Activated CD8-positive, alpha-beta memory T cell treated with anti-CD3 and anti-CD28 coated beads, Interleukin-2, amount 50 U/mL, for 48 hours (primary cell): ENCODE results near the gene YBEY.
"Not testable (repeated sequence)": the region's sequence is repeated elsewhere in the genome, so short reads cannot be mapped to it uniquely, and the experiment has no call there.

Source experiments
- DNase-seq: peaks from one replicate; pipeline ENCODE4 v3.0.0-alpha.2; 2020

Gene YBEY, protein sequence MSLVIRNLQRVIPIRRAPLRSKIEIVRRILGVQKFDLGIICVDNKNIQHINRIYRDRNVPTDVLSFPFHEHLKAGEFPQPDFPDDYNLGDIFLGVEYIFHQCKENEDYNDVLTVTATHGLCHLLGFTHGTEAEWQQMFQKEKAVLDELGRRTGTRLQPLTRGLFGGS

DNA sequence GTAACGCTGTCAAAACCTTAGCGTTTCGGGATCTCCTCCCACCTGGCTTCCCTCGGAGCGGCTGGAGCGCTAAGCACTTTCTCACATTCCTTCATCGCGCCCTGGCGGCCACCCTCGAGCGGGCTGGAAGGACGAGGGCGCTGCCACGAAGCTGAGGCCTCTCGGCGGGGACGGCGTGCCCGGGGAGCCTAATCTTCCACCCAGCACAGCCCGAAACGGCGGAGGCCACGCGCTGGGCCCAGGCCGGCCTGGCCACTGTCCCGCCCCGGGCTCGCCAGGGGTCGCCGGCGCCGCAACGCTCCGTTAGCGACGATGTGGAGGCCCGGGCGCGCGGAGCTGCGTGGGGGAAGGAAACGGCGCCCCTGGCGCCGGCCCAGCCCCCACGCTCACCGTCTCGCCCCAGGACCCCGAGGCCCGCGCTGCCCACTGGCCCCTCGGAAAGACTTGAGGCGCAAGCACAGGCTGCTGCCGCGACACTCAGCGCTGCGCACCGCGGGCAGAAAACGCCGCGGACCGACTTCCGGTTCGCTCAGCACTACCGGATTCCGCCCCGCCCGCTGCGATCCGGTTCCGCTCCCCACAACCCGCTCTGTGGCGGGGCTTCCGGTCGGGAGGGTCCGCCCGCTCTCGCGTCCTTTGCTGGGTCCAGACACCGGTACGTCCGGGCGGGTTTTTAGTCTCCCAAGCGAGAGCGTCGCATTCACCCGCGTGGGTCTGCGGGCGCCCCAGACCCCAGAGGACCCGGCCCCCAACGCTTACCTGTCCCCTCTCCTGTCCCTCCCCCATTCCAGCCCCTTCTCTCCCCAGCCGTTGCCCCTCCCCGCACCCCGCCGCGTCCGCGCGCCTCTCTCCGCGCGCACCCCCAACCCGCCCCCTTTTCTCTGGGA, at the start of gene YBEY:
YBEY (plus strand) TSS at position 582 of the 887 bp plus-strand sequence. CDS start 572 bp downstream, outside the sequence.
- DNase-seq: peak; percentile 93

DNA sequence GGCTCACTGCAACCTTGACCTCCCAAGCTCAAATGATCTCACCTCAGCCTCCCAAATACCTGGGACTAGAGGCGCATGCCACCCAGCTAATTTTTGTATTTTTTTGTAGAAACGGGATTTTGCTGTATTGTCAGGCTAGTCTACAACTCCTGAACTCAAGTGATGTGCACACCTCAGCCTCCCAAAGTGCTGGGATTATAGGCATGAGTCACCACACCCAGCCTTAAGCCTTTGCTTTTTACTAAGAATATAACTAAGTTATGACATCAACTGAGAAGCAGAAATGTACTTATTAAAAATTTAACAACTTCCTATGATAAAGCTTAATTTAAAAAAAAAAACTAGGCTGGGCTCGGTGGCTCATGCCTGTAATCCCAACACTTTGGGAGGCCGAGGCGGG, 48.7 kb upstream of the YBEY start:
- DNase-seq: no peak

DNA sequence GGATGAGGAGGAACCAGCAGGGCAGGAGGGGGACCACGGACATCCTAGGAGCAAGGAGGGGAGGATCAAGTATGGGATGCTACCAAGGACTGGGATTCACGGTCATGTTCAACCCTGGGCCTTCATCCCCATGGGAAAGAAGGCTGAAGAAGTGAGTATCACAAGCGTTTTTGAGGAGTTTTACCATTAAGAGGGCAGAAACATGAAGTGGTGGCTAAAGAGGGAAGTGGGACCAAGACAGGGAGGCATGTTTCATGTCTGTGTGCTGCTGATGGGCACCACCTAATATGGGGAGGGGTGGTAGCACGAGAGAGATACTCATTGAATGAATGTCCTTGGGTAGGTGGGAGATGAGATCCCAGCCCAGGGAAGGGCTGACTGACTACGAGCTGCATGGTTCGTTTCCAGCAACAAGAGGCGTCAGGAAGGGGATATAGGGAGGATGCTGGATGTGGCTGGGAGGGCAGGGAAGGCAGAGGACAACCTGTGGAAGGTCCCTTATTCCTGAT, 46.3 kb upstream of the YBEY start:
- no peak for DNase-seq

DNA sequence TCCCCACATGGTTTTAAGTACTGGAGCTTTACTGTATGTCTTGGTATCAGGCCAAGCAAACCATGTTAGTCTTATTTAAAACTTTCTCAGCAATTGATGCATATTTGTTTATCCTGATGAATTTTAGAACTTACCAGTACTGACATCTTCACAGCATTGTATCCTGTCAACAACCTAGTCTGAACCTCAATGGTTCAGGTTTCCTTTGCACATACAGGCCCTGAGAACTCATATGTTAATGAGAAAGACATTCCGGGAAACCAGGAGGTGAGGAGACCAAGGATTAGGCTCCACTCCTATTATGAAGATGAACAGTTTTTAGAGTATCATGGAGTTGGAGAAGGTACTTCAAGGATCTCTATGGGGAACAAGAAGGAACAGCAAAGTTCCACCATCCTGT, 44.6 kb upstream of the YBEY start:
- not testable (repeated sequence) for DNase-seq

DNA sequence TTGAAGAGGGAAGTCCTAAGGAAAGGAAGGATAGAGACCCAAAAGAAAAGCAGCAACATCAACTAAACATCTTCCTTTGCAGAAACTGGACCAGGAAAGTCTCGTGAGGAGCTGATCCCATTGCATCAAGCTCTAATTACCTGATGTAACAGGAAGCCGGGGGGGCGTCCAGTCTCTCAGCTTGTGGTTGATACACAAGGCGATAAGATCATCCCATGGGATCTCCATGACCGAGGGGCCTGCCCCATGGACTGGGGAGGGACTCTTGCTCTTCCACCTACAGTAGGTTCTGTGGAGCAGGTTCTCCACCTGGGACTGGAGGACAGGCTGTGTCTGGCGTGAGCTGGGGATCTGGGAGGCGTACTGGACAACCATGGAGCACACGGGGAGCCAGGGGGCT, 42.8 kb upstream of the YBEY start:
- no peak for DNase-seq

DNA sequence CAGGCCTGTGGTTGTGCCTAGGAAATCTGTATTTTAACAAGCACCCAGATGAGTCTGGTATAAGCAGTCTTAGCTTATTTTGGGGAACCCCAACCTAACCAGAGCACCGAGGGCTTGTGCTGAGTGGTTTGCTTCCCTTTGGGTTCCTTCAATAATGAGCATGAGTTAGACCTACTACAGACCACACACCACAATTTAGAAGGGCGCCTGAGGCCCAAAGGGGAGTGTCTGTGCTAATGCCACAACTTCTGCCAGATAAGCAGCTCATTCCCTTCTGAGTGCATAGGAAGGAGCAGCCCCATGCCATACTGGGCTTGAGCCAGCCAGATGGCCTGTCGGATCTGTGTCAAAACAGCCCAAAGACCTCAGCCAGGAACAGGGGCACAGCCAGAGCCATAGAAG, 42.2 kb upstream of the YBEY start:
- DNase-seq: no peak

DNA sequence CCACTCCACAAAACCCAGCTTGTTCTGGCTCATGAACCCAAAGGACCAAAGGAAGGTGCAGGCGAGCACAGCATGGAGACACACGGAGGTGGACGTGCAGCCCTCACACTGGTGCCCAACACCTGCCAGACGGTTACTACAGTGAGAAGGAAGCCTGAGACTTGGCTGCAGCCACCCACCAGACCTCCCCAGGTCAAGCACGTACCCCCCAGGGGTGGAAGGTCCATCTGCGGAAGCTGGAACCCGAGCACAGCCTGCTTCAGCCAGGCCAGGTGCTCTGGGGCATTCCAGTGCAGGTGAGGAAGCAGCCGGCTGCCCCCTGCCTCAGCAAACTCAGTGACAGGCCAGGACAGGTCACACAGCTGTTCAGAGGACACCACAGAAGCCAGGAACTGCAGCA, 41.5 kb upstream of the YBEY start:
- DNase-seq: no peak

DNA sequence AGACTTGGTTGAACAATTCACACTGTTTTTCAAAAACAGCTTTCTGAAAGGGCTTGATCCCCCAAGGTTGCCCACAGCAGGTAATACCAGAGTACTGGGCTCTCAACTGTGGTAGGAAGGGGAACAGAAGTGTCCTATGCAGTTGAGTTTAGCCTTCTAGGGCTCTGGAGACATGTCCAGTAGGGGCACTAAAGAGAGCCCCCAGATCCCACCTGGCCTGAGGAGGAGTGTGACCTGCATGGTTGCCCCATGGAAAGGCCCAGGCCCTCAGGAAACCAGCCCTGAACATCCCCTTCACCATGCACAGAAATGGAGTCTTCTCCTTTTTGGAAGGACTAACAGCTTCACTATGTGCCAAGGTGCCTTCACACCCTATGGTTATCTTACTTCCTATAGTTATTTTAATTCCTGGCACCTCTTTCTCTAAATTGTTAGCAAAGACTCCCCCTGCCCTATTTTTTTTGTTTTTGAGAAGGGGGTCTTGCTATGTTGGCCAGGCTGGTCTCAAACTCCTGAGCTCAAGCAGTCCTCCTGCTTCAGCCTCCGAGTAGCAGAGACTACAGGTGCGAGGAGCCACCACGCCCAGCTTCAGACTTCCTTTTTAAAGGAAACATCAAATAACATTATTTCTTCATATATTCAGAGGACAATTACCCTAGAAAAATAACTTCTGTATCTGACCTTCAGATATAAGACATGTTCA, 40.8 kb upstream of the YBEY start:
- DNase-seq: no peak

DNA sequence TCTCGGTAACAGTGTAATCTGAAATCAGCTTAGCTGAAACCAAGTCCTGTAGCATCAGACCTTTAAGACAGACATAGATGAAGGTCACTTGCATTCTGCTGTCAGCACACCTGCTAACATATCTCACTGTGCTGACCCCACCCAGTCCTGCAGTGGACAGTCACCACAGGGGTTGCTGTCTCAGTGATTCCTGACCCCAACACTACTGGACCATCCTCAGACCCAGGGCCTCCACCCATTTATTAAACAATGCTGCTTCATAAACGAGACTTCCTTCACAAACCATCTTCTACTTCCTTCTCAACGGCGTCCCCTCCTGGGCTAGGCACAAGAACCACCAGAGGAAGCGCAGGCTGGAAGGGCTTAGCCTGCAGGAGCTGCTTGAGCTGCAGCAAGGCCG, 39.8 kb upstream of the YBEY start:
- DNase-seq: no peak

DNA sequence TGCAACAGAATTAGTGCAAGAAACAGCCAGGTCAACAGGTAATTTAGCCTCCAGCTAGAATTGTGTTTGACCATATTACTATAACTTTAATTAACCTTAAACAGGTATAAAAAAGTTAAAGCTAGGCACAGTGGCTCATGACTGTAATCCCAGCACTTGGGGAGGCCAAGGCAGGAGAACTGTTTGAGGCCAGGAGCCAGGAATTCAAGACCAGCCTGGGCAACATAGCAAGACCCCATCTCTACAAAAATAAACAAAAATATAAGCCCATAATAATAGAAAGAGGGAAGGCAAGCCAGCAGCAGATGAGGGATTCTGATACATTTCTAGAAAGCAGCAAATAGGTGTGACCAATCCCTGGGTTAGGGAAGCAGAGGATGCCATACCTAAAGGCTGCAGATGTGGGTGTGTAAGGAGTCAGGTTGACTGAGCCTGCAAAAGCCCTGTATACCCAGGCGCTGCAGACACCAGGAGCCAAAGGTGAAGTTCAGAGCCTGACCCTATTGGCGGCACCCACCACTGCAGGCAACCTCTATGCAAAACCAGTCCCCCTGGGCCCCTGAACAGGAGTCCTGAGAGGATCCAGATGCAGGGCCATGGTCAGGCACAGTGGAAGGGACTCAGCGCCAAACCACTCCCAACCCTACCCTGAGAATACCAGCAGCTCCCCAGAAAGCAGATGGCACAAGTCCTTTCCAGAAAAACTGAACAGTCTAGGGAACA, 38.3 kb upstream of the YBEY start:
- DNase-seq: no peak

DNA sequence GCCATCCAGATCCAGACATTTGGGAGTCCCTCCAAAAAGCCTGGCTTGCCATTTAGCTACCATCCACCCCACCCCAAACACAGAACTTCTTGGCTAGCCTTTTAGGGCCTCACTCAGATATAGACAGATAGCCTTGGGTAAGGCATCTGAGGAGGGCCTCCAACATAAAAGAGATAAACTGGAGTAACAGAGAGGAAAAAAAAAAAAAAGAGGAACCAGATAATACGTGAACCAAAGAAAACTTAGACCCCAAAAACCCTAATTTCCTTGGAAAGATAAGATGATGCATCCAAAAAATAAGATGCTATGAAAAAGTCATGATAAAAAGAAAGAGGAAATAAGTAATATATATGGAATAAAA, 37.7 kb upstream of the YBEY start:
- no peak for DNase-seq

DNA sequence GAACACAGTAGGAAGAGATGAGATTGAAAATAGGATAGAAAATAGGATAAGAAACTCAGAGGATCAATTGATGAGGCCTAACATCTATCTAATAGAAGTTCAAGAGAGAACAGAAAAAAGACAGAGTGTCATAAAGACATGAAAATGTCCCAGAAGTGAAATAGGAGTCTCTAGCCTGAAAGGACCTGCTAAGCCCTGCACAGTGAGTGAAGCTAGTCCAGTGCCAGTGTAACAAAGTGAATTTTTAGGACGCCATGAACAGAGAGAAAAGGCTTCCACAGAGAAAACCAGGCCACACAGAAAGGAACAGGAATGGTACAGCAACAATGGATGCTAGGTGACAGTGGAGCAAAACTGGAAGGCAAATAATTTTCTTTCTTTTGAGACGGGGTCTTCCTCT, 37.3 kb upstream of the YBEY start:
- DNase-seq: no peak

DNA sequence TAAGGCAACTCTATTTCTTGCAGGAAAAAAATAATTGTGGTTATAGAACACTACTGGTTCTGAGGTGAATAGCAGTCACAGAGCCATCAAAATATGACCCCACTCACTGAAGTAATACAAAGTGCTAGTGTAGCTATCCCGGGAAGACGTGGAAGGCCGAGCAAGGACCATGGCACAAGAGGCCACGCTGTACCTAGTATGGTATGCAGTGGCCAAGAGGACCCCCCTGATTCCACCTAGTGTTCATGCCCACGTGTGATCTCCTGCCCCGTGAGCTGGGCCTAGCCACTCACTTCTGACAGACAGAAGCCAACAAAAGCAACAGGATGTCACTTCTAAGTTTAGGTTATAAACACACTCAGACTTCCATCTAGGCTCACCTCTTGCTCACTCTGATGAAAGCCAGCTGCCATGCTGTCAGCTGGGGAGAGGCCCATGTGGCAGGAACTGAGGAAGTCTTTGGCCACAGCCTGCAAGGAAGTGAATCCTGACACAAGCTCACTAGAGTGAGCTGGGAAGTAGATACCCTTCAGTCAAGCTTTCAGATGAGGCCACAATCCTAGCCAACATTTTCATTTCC, 35.9 kb upstream of the YBEY start:
- no peak for DNase-seq

DNA sequence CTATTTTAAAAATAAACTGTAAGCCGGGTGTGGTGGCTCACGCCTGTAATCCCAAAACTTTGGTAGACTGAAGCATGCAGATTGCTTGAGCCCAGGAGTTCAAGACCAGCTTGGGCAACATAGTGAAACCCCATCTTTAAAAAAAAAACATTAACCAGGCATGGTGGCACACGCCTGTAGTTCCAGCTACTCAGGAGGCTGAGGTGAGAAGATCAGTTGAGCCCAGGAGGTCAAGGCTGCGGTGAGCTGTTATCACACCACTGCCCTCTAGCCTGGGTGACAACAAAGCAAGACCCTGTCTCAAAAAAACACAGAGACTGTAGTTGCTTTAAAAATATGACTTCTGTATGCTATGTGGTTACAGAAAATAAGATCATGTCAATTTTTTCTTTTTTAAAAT, 33.3 kb upstream of the YBEY start:
- DNase-seq: no peak

DNA sequence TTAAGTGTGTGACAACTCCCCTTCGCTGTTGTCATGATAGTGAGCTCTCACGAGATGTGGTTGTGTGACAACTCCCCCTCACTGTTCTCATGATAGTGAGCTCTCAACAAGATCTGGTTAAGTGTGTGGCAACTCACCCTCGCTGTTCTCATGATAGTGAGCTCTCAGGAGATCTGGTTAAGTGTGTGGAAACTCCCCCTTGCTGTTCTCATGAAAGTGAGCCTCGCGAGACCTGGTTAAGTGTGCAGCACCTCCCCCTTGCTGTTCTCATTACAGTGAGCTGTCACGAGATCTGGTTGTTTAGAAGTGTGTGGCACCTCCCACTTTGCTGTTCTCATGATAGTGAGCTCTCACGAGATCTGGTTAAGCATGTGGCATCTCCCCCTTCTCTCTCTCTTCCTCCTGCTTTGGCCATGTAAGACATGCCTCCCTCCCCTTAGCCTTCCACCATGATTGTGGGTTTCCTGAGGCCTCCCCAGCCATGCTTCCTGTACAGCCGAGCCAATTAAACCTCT, 32.5 kb upstream of the YBEY start:
- DNase-seq: no peak

DNA sequence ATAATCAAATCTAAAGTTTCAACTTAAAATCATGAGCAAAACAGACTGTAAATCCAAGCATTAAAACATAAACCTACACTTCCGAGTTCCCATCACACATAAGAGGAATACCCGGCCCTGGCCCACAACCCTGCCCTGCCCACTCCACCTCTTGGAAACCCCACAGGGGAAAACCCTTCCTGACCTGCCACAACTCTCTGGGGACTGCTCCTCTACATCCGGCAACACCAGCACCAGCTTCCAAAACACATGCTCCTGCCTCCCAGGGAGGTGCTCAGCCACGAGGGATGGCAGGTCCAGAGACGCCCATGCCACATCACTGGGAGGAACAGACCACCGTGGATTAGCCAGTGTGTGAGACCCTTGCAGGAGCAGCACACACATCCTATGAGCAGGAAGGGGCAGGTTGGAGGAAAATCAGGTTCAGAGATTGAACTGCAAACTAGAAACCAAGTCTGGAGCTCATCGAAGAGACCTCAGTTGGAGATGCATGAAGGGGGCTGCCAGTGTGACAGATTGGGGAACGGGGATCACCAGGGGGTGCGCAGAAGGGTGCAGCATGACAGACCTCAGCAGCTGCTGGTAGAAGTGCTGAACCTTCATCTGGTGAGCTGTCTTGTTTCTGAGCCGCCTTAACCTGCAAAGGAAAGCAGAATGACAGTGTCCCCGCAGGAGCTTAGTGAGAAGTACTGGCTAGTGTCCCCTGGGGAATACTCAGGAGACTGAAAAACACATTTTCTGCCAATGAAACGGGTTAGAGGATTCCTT, 31.8 kb upstream of the YBEY start:
- DNase-seq: no peak

DNA sequence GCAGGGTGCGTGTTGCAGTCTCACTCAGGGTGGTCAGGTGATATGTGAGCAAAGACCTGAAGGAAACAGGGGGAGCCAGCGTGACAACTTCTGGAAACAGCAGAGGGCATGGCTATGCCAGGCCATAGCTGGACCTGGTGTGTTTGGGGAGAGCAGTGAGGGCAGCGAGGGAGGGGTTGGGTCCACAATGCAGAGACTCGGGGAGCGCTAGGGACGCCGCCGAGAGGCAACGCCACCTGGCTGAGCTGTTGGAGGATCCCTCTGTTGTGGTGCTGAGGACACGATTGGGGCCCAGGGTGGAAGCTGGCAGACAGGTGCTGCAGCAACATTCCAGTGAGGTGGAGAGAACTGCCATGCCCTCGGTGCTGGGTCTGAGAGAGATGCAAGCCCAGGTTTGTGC, 31.0 kb upstream of the YBEY start:
- no peak for DNase-seq

DNA sequence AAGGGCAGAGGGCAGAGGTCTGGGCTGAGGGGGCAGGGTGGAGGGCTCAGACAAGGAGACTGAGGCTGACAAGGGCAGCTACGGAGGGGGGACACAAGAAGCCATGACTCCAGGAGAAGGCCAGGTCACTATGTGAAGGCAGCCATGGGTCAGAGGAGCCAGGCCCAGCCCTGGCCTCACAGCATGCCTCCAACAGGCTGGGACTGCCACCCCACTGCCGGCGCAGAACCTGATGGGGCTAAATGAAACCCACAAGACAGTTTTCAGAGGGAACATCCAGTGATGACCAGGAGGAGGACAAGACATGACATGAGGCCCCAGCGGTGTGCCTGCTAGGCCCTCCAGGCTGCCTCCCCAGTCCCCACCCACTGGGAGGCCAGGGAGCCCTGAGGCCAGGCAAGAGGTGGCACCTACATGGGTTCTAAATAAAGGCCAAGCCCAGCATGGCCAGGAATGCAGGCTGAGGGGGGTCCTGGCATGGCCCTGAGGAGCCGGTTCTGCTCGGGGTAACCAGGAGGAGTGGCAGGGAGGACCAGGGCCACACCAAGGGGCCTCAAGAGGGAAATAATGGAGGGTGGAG, 30.3 kb upstream of the YBEY start:
- DNase-seq: no peak

DNA sequence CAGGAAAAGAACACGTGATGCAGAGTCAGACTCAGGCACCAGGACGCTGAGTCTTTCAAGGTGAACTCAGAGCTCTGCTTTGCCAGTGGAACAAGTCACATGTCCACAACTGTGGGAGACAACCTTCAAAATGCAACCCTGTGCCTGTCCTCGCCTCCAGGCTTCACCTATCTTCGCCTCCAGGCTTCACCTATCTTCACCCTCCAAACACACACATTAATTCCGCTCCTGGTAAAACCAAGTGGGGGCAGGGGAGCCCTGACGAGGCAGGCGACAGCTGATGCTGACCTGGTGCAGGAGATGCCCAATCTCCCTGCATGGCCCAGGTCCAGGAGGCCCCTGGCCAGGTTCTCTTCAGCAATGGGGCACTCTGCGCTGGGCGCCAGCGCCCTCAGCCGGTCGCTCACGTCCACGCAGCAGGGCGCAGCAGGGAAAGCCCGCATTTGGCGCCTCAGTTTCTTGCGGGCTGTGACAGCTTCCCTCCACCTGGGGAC, 29.6 kb upstream of the YBEY start:
- no peak for DNase-seq

DNA sequence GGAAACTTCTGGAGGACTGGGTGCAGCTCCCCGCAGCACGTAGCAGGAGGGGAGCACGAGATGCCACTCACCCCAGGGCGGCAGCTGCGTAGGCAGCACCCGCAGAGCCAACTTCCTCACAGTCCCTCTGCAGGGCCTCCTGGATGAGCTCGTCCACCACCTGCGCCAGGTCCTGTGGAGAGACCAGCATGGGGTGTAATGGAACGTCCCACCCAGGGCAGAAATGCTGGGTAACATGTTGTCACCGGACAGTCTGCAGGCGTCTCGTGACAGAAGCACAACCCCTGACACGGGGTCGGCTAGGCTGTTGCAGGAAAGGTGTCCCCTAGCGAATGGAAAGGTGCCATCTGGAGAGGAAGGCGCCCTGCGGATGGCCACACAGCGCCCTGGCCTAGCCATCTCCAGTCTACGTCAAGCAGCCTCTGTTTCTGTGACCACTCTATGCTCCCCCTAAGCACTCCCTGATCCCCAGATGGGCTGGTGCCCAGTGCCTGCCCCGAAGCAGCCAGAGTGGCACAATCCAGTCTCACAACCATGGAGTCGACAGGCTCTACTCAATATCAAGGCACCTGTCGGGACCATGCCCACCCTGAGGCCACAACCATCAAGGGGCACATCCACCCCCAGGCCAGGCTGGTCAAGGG, 22.0 kb upstream of the YBEY start:
- DNase-seq: no peak

DNA sequence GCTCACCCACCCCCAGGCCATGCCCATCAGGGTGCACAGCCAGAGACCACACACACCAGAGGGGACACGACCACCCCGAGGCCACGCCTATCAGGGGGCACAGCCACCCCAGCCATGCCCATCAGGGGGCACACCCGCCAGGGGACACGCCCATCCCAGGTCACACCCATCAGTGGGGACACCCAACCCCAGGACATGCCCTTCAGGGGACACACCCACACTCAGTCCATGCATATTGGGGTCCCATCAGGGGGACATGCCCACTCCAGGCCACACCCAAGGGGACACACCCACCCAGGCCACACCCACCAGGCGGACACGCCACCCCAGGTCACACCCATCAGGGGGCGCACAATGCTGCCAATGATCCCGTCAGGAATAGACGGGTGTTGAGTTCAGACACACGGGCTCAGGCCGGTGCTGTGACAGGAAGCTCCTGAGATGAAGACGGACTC, 21.4 kb upstream of the YBEY start:
- DNase-seq: no peak
